HepG2 (cell line): Measurements from ENCODE around the gene CC2D1B. TPM values are rescaled to one million over a fixed set of nuclear protein-coding genes. Genes with fewer than 3 reads are reported as not detected.

Experiments
- BCL3 ChIP-seq: sonication (generic); formaldehyde crosslinking; IDR thresholded peaks from 2 replicates; pipeline ENCODE4 v1.5.1; 2020; ENCODE audit warnings: mild to moderate bottlenecking, missing genetic modification reagents, moderate library complexity
- ELF1 ChIP-seq: sonication (generic); formaldehyde crosslinking; IDR thresholded peaks from 2 replicates; pipeline ENCODE4 v1.4.0; 2020; ENCODE audit warnings: missing genetic modification reagents
- FOXA1 ChIP-seq, 2 experiments: fragments of 450-650 bp in 1 of 2; sonication (generic) in 1 of 2; formaldehyde crosslinking in 1 of 2; IDR thresholded peaks; 2 replicates each; pipeline versions ENCODE4 v1.4.0 to v1.6.1; 2016 to 2020; ENCODE audit warnings: missing genetic modification reagents in 1 of 2
- FOXO1 ChIP-seq: sonication (generic); formaldehyde crosslinking; IDR thresholded peaks from 2 replicates; pipeline ENCODE4 v1.4.0; 2020; ENCODE audit warnings: missing genetic modification reagents
- HMGXB3 ChIP-seq: sonication (generic); formaldehyde crosslinking; IDR thresholded peaks from 2 replicates; pipeline ENCODE4 v1.4.0; 2020; ENCODE audit warnings: missing genetic modification reagents, borderline replicate concordance
- IRF9 ChIP-seq: sonication (generic); formaldehyde crosslinking; IDR thresholded peaks from 2 replicates; pipeline ENCODE4 v1.8.0; 2022; ENCODE audit warnings: missing genetic modification reagents, mild to moderate bottlenecking, borderline replicate concordance
- NFKBIZ ChIP-seq: IDR thresholded peaks from 2 replicates; pipeline ENCODE4 v1.6.1; 2018; ENCODE audit warnings: missing genetic modification reagents, missing compliant biosample characterization
- NRL ChIP-seq: sonication (generic); formaldehyde crosslinking; IDR thresholded peaks from 2 replicates; pipeline ENCODE4 v1.5.0; 2020; ENCODE audit warnings: missing genetic modification reagents, mild to moderate bottlenecking, moderate library complexity, borderline replicate concordance
- RARG ChIP-seq: sonication (generic); formaldehyde crosslinking; IDR thresholded peaks from 2 replicates; pipeline ENCODE4 v1.4.0; 2020; ENCODE audit warnings: low read depth, mild to moderate bottlenecking, missing genetic modification reagents
- SOX13 ChIP-seq, 3 experiments: fragments of 450-650 bp in 1 of 3; sonication (generic) in 1 of 3; formaldehyde crosslinking in 1 of 3; IDR thresholded peaks in 2 of 3; conservative IDR thresholded peaks in 1 of 3; 2 replicates each; pipeline versions ENCODE4 v1.5.0 to v1.6.1; 2016 to 2020; ENCODE audit warnings: antibody characterized with exemption in 1 of 3, mild to moderate bottlenecking in 1 of 3, missing compliant biosample characterization in 1 of 3, missing genetic modification reagents in 1 of 3, moderate library complexity in 1 of 3
- THAP11 ChIP-seq: IDR thresholded peaks from 2 replicates; pipeline ENCODE4 v1.6.1; 2016; ENCODE audit warnings: missing biosample characterization, missing genetic modification reagents
- ZBTB43 ChIP-seq: sonication (generic); formaldehyde crosslinking; conservative IDR thresholded peaks from 2 replicates; pipeline ENCODE4 v1.4.0; 2020; ENCODE audit warnings: missing genetic modification reagents
- ZBTB7B ChIP-seq: sonication (generic); formaldehyde crosslinking; IDR thresholded peaks from 2 replicates; pipeline ENCODE4 v1.4.0; 2020; ENCODE audit warnings: missing genetic modification reagents
- ZNF816 ChIP-seq: sonication (generic); formaldehyde crosslinking; IDR thresholded peaks from 2 replicates; pipeline ENCODE4 v1.8.0; 2022; ENCODE audit warnings: missing genetic modification reagents, mild to moderate bottlenecking, borderline replicate concordance
- polyA plus RNA-seq, 8 experiments: library from polyadenylated mRNA; depleted of rRNA in 3 of 8; stranded (reverse) in 7 of 8; unstranded in 1 of 8; fragments of >200 nt; fragmentation: Illumina TruSeq in 4 of 8; extraction: Trizol in 4 of 8; gene quantifications; 2 replicates each; pipeline versions ENCODE4 v1.2.1 to v1.2.3, GENCODE V29; 2011 to 2016; ENCODE audit warnings: low read depth in 4 of 8, missing spikeins in 1 of 8, mixed read lengths in 1 of 8; ENCODE audit not compliant: insufficient read depth in 1 of 8
- total RNA-seq, 5 experiments: library from RNA; depleted of rRNA; stranded (reverse); fragments of >200 nt; fragmentation: Illumina TruSeq; extraction: Trizol; gene quantifications; 2 replicates each; pipeline ENCODE4 v1.2.3, GENCODE V29; 2016; ENCODE audit warnings: low read depth in 1 of 5
- TF ChIP-seq, protein P1 (sequence below): sonication (generic); formaldehyde crosslinking; IDR thresholded peaks from 2 replicates; pipeline ENCODE4 v1.8.1; 2023; ENCODE audit warnings: missing genetic modification reagents, mild to moderate bottlenecking, borderline replicate concordance
- TF ChIP-seq, protein P2 (sequence below): sonication (generic); formaldehyde crosslinking; IDR thresholded peaks from 2 replicates; pipeline ENCODE4 v1.5.1; 2020; ENCODE audit warnings: mild to moderate bottlenecking, missing genetic modification reagents, borderline replicate concordance

Gene CC2D1B
- total and polyA plus RNA-seq, 2 of the 13 experiments (the other 11 are each of a cell fraction or from before 2014, with no cell fraction given), result 7.2 to 19.2 TPM

GRCh38 chr1:52305417-52306226, 60.4 kb downstream of the CC2D1B start (continued):
- TF ChIP-seq FOXO1 (CRISPR knock-in tag) (no peak; the same call in 1 of the 2 replicates), RARG (CRISPR knock-in tag) (no peak), FOXA1 (IDR thresholded peaks at IDR 0.05) (no peak), FOXA1 (CRISPR knock-in tag; IDR thresholded peaks at IDR 0.05) (no peak; the same call in 1 of the 2 replicates), HMGXB3 (CRISPR knock-in tag) (no peak), THAP11 (CRISPR knock-in tag) (0 out of 2 replicates have a peak, but pooled peaks have one; percentile 33), SOX13 (IDR thresholded peaks at IDR 0.05) (no peak), SOX13 (CRISPR knock-in tag; conservative IDR thresholded peaks at IDR 0.05 in 1 of 2, IDR thresholded peaks at IDR 0.05 in 1 of 2) (peak in 1 of 2 experiments; percentile 53; a peak in 1 of 4 replicates), ZNF816 (CRISPR knock-in tag) (no peak), BCL3 (CRISPR knock-in tag) (no peak), ZBTB43 (CRISPR knock-in tag) (no peak), NFKBIZ (CRISPR knock-in tag) (no peak), NRL (CRISPR knock-in tag) (no peak), IRF9 (CRISPR knock-in tag) (no peak), ELF1 (CRISPR knock-in tag) (peak; percentile 77), ZBTB7B (CRISPR knock-in tag) (peak; percentile 90)
- TF ChIP-seq, protein P1, sequence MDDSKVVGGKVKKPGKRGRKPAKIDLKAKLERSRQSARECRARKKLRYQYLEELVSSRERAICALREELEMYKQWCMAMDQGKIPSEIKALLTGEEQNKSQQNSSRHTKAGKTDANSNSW, result no peak
- TF ChIP-seq, protein P2, sequence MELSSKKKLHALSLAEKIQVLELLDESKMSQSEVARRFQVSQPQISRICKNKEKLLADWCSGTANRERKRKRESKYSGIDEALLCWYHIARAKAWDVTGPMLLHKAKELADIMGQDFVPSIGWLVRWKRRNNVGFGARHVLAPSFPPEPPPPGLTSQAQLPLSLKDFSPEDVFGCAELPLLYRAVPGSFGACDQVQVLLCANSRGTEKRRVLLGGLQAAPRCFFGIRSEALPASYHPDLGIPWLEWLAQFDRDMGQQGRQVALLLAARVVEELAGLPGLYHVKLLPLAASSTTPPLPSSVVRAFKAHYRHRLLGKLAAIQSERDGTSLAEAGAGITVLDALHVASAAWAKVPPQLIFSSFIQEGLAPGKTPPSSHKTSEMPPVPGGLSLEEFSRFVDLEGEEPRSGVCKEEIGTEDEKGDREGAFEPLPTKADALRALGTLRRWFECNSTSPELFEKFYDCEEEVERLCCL (CRISPR knock-in tag), result no peak
